Astrocyte (in vitro differentiated cells and primary cell): ENCODE data around the gene THOC1. TPM values are rescaled to one million over a fixed set of nuclear protein-coding genes. Genes with fewer than 3 reads are reported as not detected.

Source experiments
- DNase-seq: peaks from one replicate; pipeline ENCODE4 v3.0.0-alpha.2; 2010; ENCODE audit warnings: low read depth
- FAIRE-seq: peaks from 2 replicates; lab custom pipeline; 2011; peaks lifted over from hg19 to GRCh38; lab: Jason Lieb, UNC
- H2AFZ ChIP-seq: 2 replicates; pipeline ENCODE4 v1.6.0; 2012; ENCODE audit warnings: low read depth, low read length, inconsistent platforms
- H3K27ac ChIP-seq: 2 replicates; pipeline ENCODE4 v1.5.1; 2011; ENCODE audit warnings: low read depth, low read length, inconsistent platforms
- H3K27me3 ChIP-seq: 2 replicates; pipeline ENCODE4 v1.6.0; 2011; ENCODE audit warnings: low read length, inconsistent platforms; ENCODE audit not compliant: insufficient read depth
- H3K36me3 ChIP-seq: 2 replicates; pipeline ENCODE4 v1.5.1; 2011; ENCODE audit warnings: low read length, inconsistent platforms; ENCODE audit not compliant: insufficient read depth
- H3K4me1 ChIP-seq: 2 replicates; pipeline ENCODE4 v1.5.1; 2011; ENCODE audit warnings: low read length, inconsistent platforms; ENCODE audit not compliant: insufficient read depth
- H3K4me2 ChIP-seq: 2 replicates; pipeline ENCODE4 v1.6.0; 2012; ENCODE audit warnings: low read length, inconsistent platforms
- H3K4me3 ChIP-seq: 2 replicates; pipeline ENCODE4 v1.5.1; 2011; ENCODE audit warnings: low read depth, mild to moderate bottlenecking, low read length, inconsistent platforms; ENCODE audit not compliant: insufficient read depth
- H3K79me2 ChIP-seq: 2 replicates; pipeline ENCODE4 v1.6.0; 2012; ENCODE audit warnings: mild to moderate bottlenecking, low read length, inconsistent platforms; ENCODE audit not compliant: insufficient read depth
- H3K9ac ChIP-seq: 2 replicates; pipeline ENCODE4 v1.6.0; 2012; ENCODE audit warnings: mild to moderate bottlenecking, low read length, inconsistent platforms
- H3K9me3 ChIP-seq: 2 replicates; pipeline ENCODE4 v1.5.1; 2012; ENCODE audit warnings: low read depth, mild to moderate bottlenecking, low read length, inconsistent platforms; ENCODE audit not compliant: insufficient read depth
- H4K20me1 ChIP-seq: 2 replicates; pipeline ENCODE4 v1.6.0; 2012; ENCODE audit warnings: low read length, inconsistent platforms; ENCODE audit not compliant: insufficient read depth
- H3K27ac Mint-ChIP-seq: one replicate; pipeline ENCODE4 v1.8.0; 2021; ENCODE audit warnings: mild to moderate bottlenecking, mixed read lengths; ENCODE audit not compliant: unreplicated experiment
- H3K27me3 Mint-ChIP-seq: one replicate; pipeline ENCODE4 v1.8.0; 2021; ENCODE audit warnings: low read depth, mixed read lengths; ENCODE audit not compliant: unreplicated experiment
- H3K36me3 Mint-ChIP-seq: one replicate; pipeline ENCODE4 v1.8.0; 2021; ENCODE audit warnings: low read depth, mixed read lengths; ENCODE audit not compliant: unreplicated experiment
- H3K4me1 Mint-ChIP-seq: one replicate; pipeline ENCODE4 v1.8.0; 2021; ENCODE audit warnings: low read depth, mixed read lengths; ENCODE audit not compliant: unreplicated experiment
- H3K4me3 Mint-ChIP-seq: one replicate; pipeline ENCODE4 v1.8.0; 2021; ENCODE audit warnings: mild to moderate bottlenecking, moderate library complexity, mixed read lengths; ENCODE audit not compliant: unreplicated experiment
- H3K9me3 Mint-ChIP-seq: one replicate; pipeline ENCODE4 v1.8.0; 2021; ENCODE audit warnings: mild to moderate bottlenecking, mixed read lengths; ENCODE audit not compliant: unreplicated experiment
- EZH2 ChIP-seq: IDR thresholded peaks from 2 replicates; pipeline ENCODE4 v1.6.1; 2012; ENCODE audit warnings: mild to moderate bottlenecking, low read length, inconsistent platforms; ENCODE audit not compliant: insufficient read depth
- total RNA-seq: library from RNA; stranded (reverse); gene quantifications from 2 replicates; pipeline ENCODE4 v1.2.1, GENCODE V29; 2021
- TF ChIP-seq, protein P1 (sequence below): IDR thresholded peaks from 2 replicates; pipeline ENCODE4 v1.5.1; 2011; ENCODE audit warnings: low read depth, mild to moderate bottlenecking, inconsistent platforms, low read length, moderate library complexity; ENCODE audit not compliant: insufficient read depth

The THOC1 gene
- total RNA-seq, 1 donor from 2014 or later, result 23.1 TPM

DNA sequence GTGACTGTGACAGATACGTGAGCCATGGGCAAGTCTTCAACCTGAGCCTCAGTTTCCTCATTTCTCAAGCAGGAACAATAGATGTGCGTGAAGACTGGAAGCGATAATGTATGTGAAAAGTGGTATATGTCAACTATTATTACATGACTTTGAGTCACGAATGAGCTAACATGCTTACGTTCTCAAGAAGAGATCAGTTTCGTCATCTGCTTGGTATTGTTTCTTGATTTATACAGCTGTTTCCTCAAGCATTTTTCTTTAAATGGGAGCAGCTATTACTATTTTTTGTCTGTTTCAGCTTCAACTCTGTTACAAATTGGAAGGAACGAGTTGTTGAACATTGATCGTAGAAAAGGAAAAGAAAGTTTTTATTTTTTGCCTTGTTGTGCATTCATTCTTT lies 48.5 kb upstream of the THOC1 start:
- no peak overlapping the region for H3K4me3 Mint-ChIP-seq
- no peaks in the 10 kb centered on the region for H3K9me3 Mint-ChIP-seq

GRCh38 chr18:313931-314330 lies 46.1 kb upstream of the THOC1 start:
- Histone ChIP-seq H3K79me2 (no peaks in the 10 kb centered on the region), H3K4me1 (no peaks in the 10 kb centered on the region), H3K9me3 (peaks cover 2% of the 10 kb centered on the region), H3K36me3 (no peaks in the 10 kb centered on the region), H3K4me3 (no peak overlapping the region), H3K27ac (no peak overlapping the region), H3K27me3 (peaks cover 26% of the 10 kb centered on the region), H4K20me1 (no peaks in the 10 kb centered on the region), H3K4me2 (no peak overlapping the region), H3K9ac (no peak overlapping the region), H2AFZ (no peak overlapping the region)
- Mint-ChIP-seq H3K4me1 (no peaks in the 10 kb centered on the region), H3K27me3 (peaks cover 20% of the 10 kb centered on the region), H3K9me3 (no peaks in the 10 kb centered on the region), H3K27ac (no peak overlapping the region), H3K36me3 (peaks cover 3% of the 10 kb centered on the region), H3K4me3 (no peak overlapping the region)
- TF ChIP-seq EZH2, result no peak
- TF ChIP-seq, protein P1, sequence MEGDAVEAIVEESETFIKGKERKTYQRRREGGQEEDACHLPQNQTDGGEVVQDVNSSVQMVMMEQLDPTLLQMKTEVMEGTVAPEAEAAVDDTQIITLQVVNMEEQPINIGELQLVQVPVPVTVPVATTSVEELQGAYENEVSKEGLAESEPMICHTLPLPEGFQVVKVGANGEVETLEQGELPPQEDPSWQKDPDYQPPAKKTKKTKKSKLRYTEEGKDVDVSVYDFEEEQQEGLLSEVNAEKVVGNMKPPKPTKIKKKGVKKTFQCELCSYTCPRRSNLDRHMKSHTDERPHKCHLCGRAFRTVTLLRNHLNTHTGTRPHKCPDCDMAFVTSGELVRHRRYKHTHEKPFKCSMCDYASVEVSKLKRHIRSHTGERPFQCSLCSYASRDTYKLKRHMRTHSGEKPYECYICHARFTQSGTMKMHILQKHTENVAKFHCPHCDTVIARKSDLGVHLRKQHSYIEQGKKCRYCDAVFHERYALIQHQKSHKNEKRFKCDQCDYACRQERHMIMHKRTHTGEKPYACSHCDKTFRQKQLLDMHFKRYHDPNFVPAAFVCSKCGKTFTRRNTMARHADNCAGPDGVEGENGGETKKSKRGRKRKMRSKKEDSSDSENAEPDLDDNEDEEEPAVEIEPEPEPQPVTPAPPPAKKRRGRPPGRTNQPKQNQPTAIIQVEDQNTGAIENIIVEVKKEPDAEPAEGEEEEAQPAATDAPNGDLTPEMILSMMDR, result no peak
- FAIRE-seq (no peak), DNase-seq (no peak)

More for the DNA sequence above, 48.5 kb upstream of the THOC1 start:
- no peak for DNase-seq
- Mint-ChIP-seq H3K27ac (no peak overlapping the region), H3K36me3 (peaks cover 4% of the 10 kb centered on the region), H3K4me1 (peaks cover 2% of the 10 kb centered on the region), H3K27me3 (peaks cover 21% of the 10 kb centered on the region)
- H3K27ac ChIP-seq, result no peak overlapping the region
- no peak overlapping the region for H3K4me3 ChIP-seq
- H3K79me2 ChIP-seq, result no peaks in the 10 kb centered on the region
- no peak overlapping the region for H3K4me2 ChIP-seq
- no peaks in the 10 kb centered on the region for H4K20me1 ChIP-seq
- no peak for TF ChIP-seq EZH2
- TF ChIP-seq, protein P1, result no peak
- H2AFZ ChIP-seq, result no peak overlapping the region
- H3K36me3 ChIP-seq, result no peaks in the 10 kb centered on the region
- H3K27me3 ChIP-seq, result peaks cover 30% of the 10 kb centered on the region
- H3K4me1 ChIP-seq, result no peaks in the 10 kb centered on the region
- H3K9ac ChIP-seq, result no peak overlapping the region
- FAIRE-seq, result no peak
- no peaks in the 10 kb centered on the region for H3K9me3 ChIP-seq

DNA sequence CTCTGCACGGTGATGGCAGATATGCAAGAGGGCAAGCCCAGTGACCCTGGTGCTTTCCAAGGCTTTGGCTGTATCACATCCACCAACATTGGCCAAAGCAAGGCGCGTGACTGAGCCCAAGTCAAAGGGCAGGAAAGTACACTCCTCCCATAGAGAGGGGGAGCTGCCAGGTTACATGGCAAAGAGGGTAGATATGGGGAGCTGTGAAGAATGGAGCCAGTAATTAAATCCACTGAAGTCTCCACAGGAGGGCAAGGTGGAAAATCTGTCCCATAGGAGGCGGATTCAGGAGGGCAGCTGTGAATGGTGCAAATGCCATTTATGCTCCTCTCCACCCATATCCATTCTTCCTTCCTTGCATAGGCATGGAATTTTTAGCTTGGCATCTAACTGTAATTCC lies 44.6 kb upstream of the THOC1 start:
- Histone ChIP-seq H3K9ac (no peak overlapping the region), H3K79me2 (no peaks in the 10 kb centered on the region), H4K20me1 (no peaks in the 10 kb centered on the region), H3K36me3 (no peaks in the 10 kb centered on the region), H3K4me2 (no peak overlapping the region), H3K4me1 (no peaks in the 10 kb centered on the region), H3K4me3 (no peak overlapping the region), H3K27me3 (peaks cover 30% of the 10 kb centered on the region), H2AFZ (no peak overlapping the region), H3K9me3 (peaks cover 2% of the 10 kb centered on the region), H3K27ac (no peak overlapping the region)
- no peak overlapping the region for H3K4me3 Mint-ChIP-seq
- H3K27me3 Mint-ChIP-seq, result peaks cover 27% of the 10 kb centered on the region
- DNase-seq (no peak), FAIRE-seq (no peak)
- H3K4me1 Mint-ChIP-seq, result no peaks in the 10 kb centered on the region
- H3K9me3 Mint-ChIP-seq, result no peaks in the 10 kb centered on the region
- H3K36me3 Mint-ChIP-seq, result no peaks in the 10 kb centered on the region
- H3K27ac Mint-ChIP-seq, result no peak overlapping the region
- TF ChIP-seq, protein P1, result no peak
- no peak for TF ChIP-seq EZH2
